Naive thymus-derived CD4-positive, alpha-beta T cell (primary cell): Measurements from ENCODE around the gene TOM1L2. TPM values are rescaled to one million over a fixed set of nuclear protein-coding genes. Genes with fewer than 3 reads are reported as not detected.

ENCODE experiments used
- ATAC-seq: fragments of 150-1000 bp; cut with Tn5 transposase; 2 replicates; pipeline ENCODE4 v1.10.0; 2021; ENCODE audit warnings: mild to moderate bottlenecking, moderate library complexity
- CTCF ChIA-PET: fragments of 350-600 bp; sonication (Branson Sonifier 250); formaldehyde crosslinking; loops from one replicate; lab custom pipeline; 2021; ENCODE audit warnings: antibody characterized with exemption; lab: Charles Lee
- POLR2A ChIA-PET: fragments of 350-600 bp; sonication (Branson Sonifier 250); formaldehyde crosslinking; loops from one replicate; lab custom pipeline; 2021; ENCODE audit warnings: antibody characterized with exemption, inconsistent platforms; lab: Charles Lee
- DNase-seq, 9 donors: peaks; one replicate each; pipeline versions ENCODE4 v3.0.0 to v3.0.0-alpha.2; 2020 to 2022; ENCODE audit warnings: mixed read lengths in 1 of 9
- H3K27ac ChIP-seq: one replicate; pipeline ENCODE4 v1.7.0; 2013; ENCODE audit warnings: mild to moderate bottlenecking, low read depth, low read length, moderate library complexity
- H3K27me3 ChIP-seq, 2 donors: one replicate each; pipeline ENCODE4 v1.7.0; 2013; ENCODE audit warnings: low read length in 2 of 2, mild to moderate bottlenecking in 2 of 2, moderate library complexity in 2 of 2; ENCODE audit not compliant: control insufficient read depth in 2 of 2, insufficient read depth in 2 of 2
- H3K36me3 ChIP-seq, 3 experiments: 1 replicate in 2 of 3; 2 replicates in 1 of 3; pipeline ENCODE4 v1.7.0; 2013; ENCODE audit warnings: low read length in 3 of 3, mild to moderate bottlenecking in 3 of 3, moderate library complexity in 1 of 3; ENCODE audit not compliant: insufficient read depth in 3 of 3, control insufficient read depth in 2 of 3
- H3K4me1 ChIP-seq, 2 donors: one replicate each; pipeline ENCODE4 v1.7.0; 2013; ENCODE audit warnings: low read length in 2 of 2, mild to moderate bottlenecking in 2 of 2, moderate library complexity in 1 of 2; ENCODE audit not compliant: control insufficient read depth in 2 of 2, insufficient read depth in 2 of 2
- H3K4me3 ChIP-seq: 2 replicates; pipeline ENCODE4 v1.7.0; 2013; ENCODE audit warnings: mild to moderate bottlenecking, low read length
- H3K9me3 ChIP-seq, 3 experiments: 1 replicate in 2 of 3; 2 replicates in 1 of 3; pipeline ENCODE4 v1.7.0; 2013; ENCODE audit warnings: low read length in 3 of 3; ENCODE audit not compliant: control insufficient read depth in 2 of 3
- H3K27ac Mint-ChIP-seq, 9 donors: one replicate each; pipeline ENCODE4 v1.8.0; 2020 to 2022; ENCODE audit warnings: mixed read lengths in 9 of 9, mild to moderate bottlenecking in 8 of 9, moderate library complexity in 5 of 9, inconsistent platforms in 2 of 9
- H3K27me3 Mint-ChIP-seq, 5 donors: one replicate each; pipeline ENCODE4 v1.8.0; 2021 to 2022; ENCODE audit warnings: mixed read lengths in 5 of 5, mild to moderate bottlenecking in 1 of 5
- H3K36me3 Mint-ChIP-seq, 5 donors: one replicate each; pipeline ENCODE4 v1.8.0; 2020 to 2022; ENCODE audit warnings: mixed read lengths in 5 of 5, mild to moderate bottlenecking in 3 of 5, inconsistent platforms in 1 of 5
- H3K4me1 Mint-ChIP-seq, 7 donors: one replicate each; pipeline ENCODE4 v1.8.0; 2020 to 2022; ENCODE audit warnings: mixed read lengths in 7 of 7, mild to moderate bottlenecking in 3 of 7, inconsistent platforms in 1 of 7
- H3K4me3 Mint-ChIP-seq, 10 donors: one replicate each; pipeline ENCODE4 v1.8.0; 2020 to 2022; ENCODE audit warnings: mild to moderate bottlenecking in 10 of 10, mixed read lengths in 10 of 10, moderate library complexity in 6 of 10, inconsistent platforms in 2 of 10
- H3K9me3 Mint-ChIP-seq, 11 donors: one replicate each; pipeline ENCODE4 v1.8.0; 2020 to 2022; ENCODE audit warnings: mixed read lengths in 11 of 11, mild to moderate bottlenecking in 4 of 11, inconsistent platforms in 1 of 11, moderate library complexity in 1 of 11
- intact Hi-C, 2 donors: fragments of 100-400 bp; cut with micrococcal nuclease; formaldehyde crosslinking; loops; one replicate each; pipeline ENCODE4 v1.15.1; 2023
- polyA plus RNA-seq, 2 donors: library from polyadenylated mRNA; unstranded; fragments of 300-500 nt; fragmentation: Illumina TruSeq; gene quantifications; one replicate each; pipeline ENCODE4 v1.2.3, GENCODE V29; 2021
- total RNA-seq, 6 experiments: library from RNA in 5 of 6; stranded (reverse) in 5 of 6; gene quantifications; 1 replicate in 5 of 6; 2 replicates in 1 of 6; pipeline ENCODE4 v1.2.3 and lab custom pipeline; 2021 to 2026

Gene TOM1L2
- total and polyA plus RNA-seq, 7 experiments from 2014 or later, result 6.9 to 84.1 (median 61.0) TPM

GRCh38 chr17:17985153-17985552 lies 13.0 kb upstream of the TOM1L2 start:
- ChIA-PET POLR2A (no interaction called here), CTCF (no interaction called here)
- no peaks in the 10 kb centered on the region for H3K9me3 Mint-ChIP-seq
- Histone ChIP-seq H3K36me3 (no peaks in the 10 kb centered on the region), H3K4me1 (no peaks in the 10 kb centered on the region), H3K9me3 (no peaks in the 10 kb centered on the region), H3K27me3 (no peaks in the 10 kb centered on the region), H3K27ac (no peak overlapping the region), H3K4me3 (no peak overlapping the region)
- H3K27ac Mint-ChIP-seq, result no peak overlapping the region
- ATAC-seq (no peak), DNase-seq (no peak)
- no peaks in the 10 kb centered on the region for H3K36me3 Mint-ChIP-seq
- no peaks in the 10 kb centered on the region for H3K27me3 Mint-ChIP-seq
- no peak overlapping the region for H3K4me3 Mint-ChIP-seq
- intact Hi-C loops, result no loop called here
- H3K4me1 Mint-ChIP-seq, result peaks cover 0 to 4% (median 0%) of the 10 kb centered on the region in 7 donors

GRCh38 chr17:17983776-17984175 lies 11.6 kb upstream of the TOM1L2 start:
- ChIA-PET CTCF (interaction anchor here (1.1 kb wide), 1 partner anchor 10 kb away, joined by 3 read pairs; no protein-coding TSS in a partner anchor), POLR2A (no interaction called here)
- Histone ChIP-seq H3K4me1 (no peaks in the 10 kb centered on the region), H3K27me3 (no peaks in the 10 kb centered on the region), H3K27ac (no peak overlapping the region), H3K4me3 (no peak overlapping the region), H3K9me3 (no peaks in the 10 kb centered on the region), H3K36me3 (no peaks in the 10 kb centered on the region)
- DNase-seq (no peak), ATAC-seq (no peak)
- H3K4me3 Mint-ChIP-seq, result no peak overlapping the region
- no peaks in the 10 kb centered on the region for H3K27me3 Mint-ChIP-seq
- H3K36me3 Mint-ChIP-seq, result no peaks in the 10 kb centered on the region
- peaks cover 0 to 6% (median 0%) of the 10 kb centered on the region in 7 donors for H3K4me1 Mint-ChIP-seq
- no peaks in the 10 kb centered on the region for H3K9me3 Mint-ChIP-seq
- H3K27ac Mint-ChIP-seq, result no peak overlapping the region
- intact Hi-C loops, result no loop called here

GRCh38 chr17:17983376-17983775 lies 11.2 kb upstream of the TOM1L2 start:
- no peaks in the 10 kb centered on the region for H3K36me3 ChIP-seq
- Mint-ChIP-seq H3K4me1 (peaks cover 0 to 7% (median 0%) of the 10 kb centered on the region in 7 donors), H3K27me3 (no peaks in the 10 kb centered on the region), H3K9me3 (no peaks in the 10 kb centered on the region), H3K4me3 (no peak overlapping the region), H3K27ac (no peak overlapping the region), H3K36me3 (no peaks in the 10 kb centered on the region)
- H3K27ac ChIP-seq, result no peak overlapping the region
- DNase-seq (no peak), ATAC-seq (no peak)
- H3K4me1 ChIP-seq, result no peaks in the 10 kb centered on the region
- ChIA-PET CTCF (no interaction called here), POLR2A (interaction anchor here (1.2 kb wide), 1 partner anchor 11 kb away, joined by 3 read pairs; the partner anchor contains the start of genes DRC3 and TOM1L2)
- H3K4me3 ChIP-seq, result no peak overlapping the region
- intact Hi-C loops, result no loop called here
- no peaks in the 10 kb centered on the region for H3K27me3 ChIP-seq
- no peaks in the 10 kb centered on the region for H3K9me3 ChIP-seq

GRCh38 chr17:17982801-17983200 lies 10.6 kb upstream of the TOM1L2 start:
- H3K36me3 ChIP-seq, result no peaks in the 10 kb centered on the region
- H3K4me1 Mint-ChIP-seq, result peaks cover 0 to 7% (median 0%) of the 10 kb centered on the region in 7 donors
- no peak overlapping the region for H3K4me3 Mint-ChIP-seq
- no peak overlapping the region for H3K4me3 ChIP-seq
- ChIA-PET POLR2A (interaction anchor here (1.2 kb wide), 1 partner anchor 10 kb away, joined by 3 read pairs; the partner anchor contains the start of genes DRC3 and TOM1L2), CTCF (interaction anchor here (0.6 to 0.7 kb wide), 2 partner anchors 11 to 50 kb away, joined by 3 read pairs; partner anchors contain the start of gene TOM1L2)
- no peaks in the 10 kb centered on the region for H3K27me3 ChIP-seq
- no peaks in the 10 kb centered on the region for H3K9me3 Mint-ChIP-seq
- no peak overlapping the region for H3K27ac ChIP-seq
- H3K36me3 Mint-ChIP-seq, result no peaks in the 10 kb centered on the region
- H3K9me3 ChIP-seq, result no peaks in the 10 kb centered on the region
- ATAC-seq, result no peak
- no peaks in the 10 kb centered on the region for H3K27me3 Mint-ChIP-seq
- no peak overlapping the region for H3K27ac Mint-ChIP-seq
- DNase-seq, result no peak
- intact Hi-C loops, result no loop called here
- H3K4me1 ChIP-seq, result no peaks in the 10 kb centered on the region

- Histone ChIP-seq H3K27me3 (no peaks in the 10 kb centered on the region), H3K4me1 (no peaks in the 10 kb centered on the region), H3K27ac (no peak overlapping the region), H3K4me3 (no peak overlapping the region), H3K36me3 (no peaks in the 10 kb centered on the region), H3K9me3 (no peaks in the 10 kb centered on the region)
- no peak for ATAC-seq
- Mint-ChIP-seq H3K27ac (no peak overlapping the region), H3K4me3 (no peak overlapping the region), H3K4me1 (peaks cover 0 to 7% (median 0%) of the 10 kb centered on the region in 7 donors), H3K36me3 (no peaks in the 10 kb centered on the region), H3K9me3 (no peaks in the 10 kb centered on the region), H3K27me3 (no peaks in the 10 kb centered on the region)
- intact Hi-C loops, result no loop called here
- CTCF ChIA-PET, result interaction anchor here (0.6 kb wide), 1 partner anchor 25 kb away, joined by 4 read pairs; no protein-coding TSS in a partner anchor
- POLR2A ChIA-PET, result no interaction called here
- no peak for DNase-seq
These were observed 9.1 kb upstream of the TOM1L2 start for GRCh38 chr17:17981330-17981729.

- no peaks in the 10 kb centered on the region for H3K36me3 ChIP-seq
- H3K4me1 Mint-ChIP-seq, result peaks cover 0 to 13% (median 0%) of the 10 kb centered on the region in 7 donors
- H3K27me3 Mint-ChIP-seq, result no peaks in the 10 kb centered on the region
- H3K9me3 Mint-ChIP-seq, result no peaks in the 10 kb centered on the region
- ATAC-seq (no peak), DNase-seq (no peak)
- no peak overlapping the region for H3K27ac Mint-ChIP-seq
- no peaks in the 10 kb centered on the region for H3K27me3 ChIP-seq
- no peak overlapping the region for H3K4me3 ChIP-seq
- H3K4me1 ChIP-seq, result no peaks in the 10 kb centered on the region
- no peaks in the 10 kb centered on the region for H3K9me3 ChIP-seq
- H3K27ac ChIP-seq, result no peak overlapping the region
- H3K4me3 Mint-ChIP-seq, result no peak overlapping the region
- intact Hi-C loops, result loop anchor here in 1 of 2 donors (10.0 kb wide), 1 partner anchor 675 kb away; the partner anchor contains the start of gene NT5M
- POLR2A ChIA-PET, result interaction anchor here (0.6 kb wide), 2 partner anchors 88 to 89 kb away, joined by 4 read pairs; no protein-coding TSS in a partner anchor
- CTCF ChIA-PET, result no interaction called here
- H3K36me3 Mint-ChIP-seq, result no peaks in the 10 kb centered on the region
These were observed 7.6 kb upstream of the TOM1L2 start for GRCh38 chr17:17979778-17980177.
